ENCODE results near the gene SRPX. TPM values are rescaled to one million over a fixed set of nuclear protein-coding genes. Genes with fewer than 3 reads are reported as not detected.
A peak's percentile ranks its signal among the peaks of the same experiment; 100 is the strongest.

SRPX gene
- total and polyA plus RNA-seq, 2 of the 13 experiments (the other 11 are each of a cell fraction or from before 2014, with no cell fraction given): 0.30 TPM; not detected in 1

GRCh38 chrX:38260231-38260630, 39.6 kb upstream of the SRPX start (continued):
- TF ChIP-seq, protein P1, sequence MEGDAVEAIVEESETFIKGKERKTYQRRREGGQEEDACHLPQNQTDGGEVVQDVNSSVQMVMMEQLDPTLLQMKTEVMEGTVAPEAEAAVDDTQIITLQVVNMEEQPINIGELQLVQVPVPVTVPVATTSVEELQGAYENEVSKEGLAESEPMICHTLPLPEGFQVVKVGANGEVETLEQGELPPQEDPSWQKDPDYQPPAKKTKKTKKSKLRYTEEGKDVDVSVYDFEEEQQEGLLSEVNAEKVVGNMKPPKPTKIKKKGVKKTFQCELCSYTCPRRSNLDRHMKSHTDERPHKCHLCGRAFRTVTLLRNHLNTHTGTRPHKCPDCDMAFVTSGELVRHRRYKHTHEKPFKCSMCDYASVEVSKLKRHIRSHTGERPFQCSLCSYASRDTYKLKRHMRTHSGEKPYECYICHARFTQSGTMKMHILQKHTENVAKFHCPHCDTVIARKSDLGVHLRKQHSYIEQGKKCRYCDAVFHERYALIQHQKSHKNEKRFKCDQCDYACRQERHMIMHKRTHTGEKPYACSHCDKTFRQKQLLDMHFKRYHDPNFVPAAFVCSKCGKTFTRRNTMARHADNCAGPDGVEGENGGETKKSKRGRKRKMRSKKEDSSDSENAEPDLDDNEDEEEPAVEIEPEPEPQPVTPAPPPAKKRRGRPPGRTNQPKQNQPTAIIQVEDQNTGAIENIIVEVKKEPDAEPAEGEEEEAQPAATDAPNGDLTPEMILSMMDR (CRISPR knock-in tag; IDR thresholded peaks at IDR 0.05): peak; percentile 63
- TF ChIP-seq STAG1 (CRISPR knock-in tag; IDR thresholded peaks at IDR 0.05) (peak; percentile 50), SMC3 (IDR thresholded peaks at IDR 0.05; ENCODE audit: low read length) (peak; percentile 24; the same call in 1 of the 2 replicates)

GRCh38 chrX:38256019-38256418, 35.3 kb upstream of the SRPX start:
- Histone ChIP-seq H4K20me1 (ENCODE audit: insufficient read depth, low read length) (no peaks in the 10 kb centered on the region), H3K36me3 (replicated peaks in 1 of 2; ENCODE audit: control insufficient read depth in 1 of 2, insufficient read depth in 2 of 2, low read length in 2 of 2) (no peaks in the 10 kb centered on the region), H3K4me3 (replicated peaks in 1 of 3; ENCODE audit: insufficient read depth in 1 of 3, low read depth in 2 of 3, low read length in 3 of 3) (no peak overlapping the region), H3K79me2 (ENCODE audit: insufficient read depth, low read length) (no peaks in the 10 kb centered on the region), H3K27me3 (ENCODE audit: control insufficient read depth in 1 of 2, insufficient read depth in 2 of 2, low read length in 2 of 2) (no peaks in the 10 kb centered on the region), H3K27ac (ENCODE audit: extremely low read length, insufficient read depth, low read length) (no peak overlapping the region), H3K4me1 (ENCODE audit: insufficient read depth, low read length) (no peaks in the 10 kb centered on the region), H2AFZ (ENCODE audit: low read length) (no peak overlapping the region), H3K9me3 (ENCODE audit: low read length) (no peaks in the 10 kb centered on the region), H3K9ac (ENCODE audit: insufficient read depth, low read depth, low read length) (no peak overlapping the region), H3K4me2 (ENCODE audit: low read depth, low read length) (no peak overlapping the region)
- ATAC-seq (no peak), FAIRE-seq (no peak), DNase-seq (ENCODE audit: low spot score) (no peak)
- BruUV-seq (replicated peaks): no TSS peak
- in situ Hi-C loops (cut with HindIII; ENCODE audit: extremely low pct_ligation_motif_present, low pct_unique_long_range_greater_than_20kb): no loop called here
- intact Hi-C loops (cut with micrococcal nuclease; ENCODE audit: unreplicated experiment): no loop called here
- ChIA-PET CTCF (ENCODE audit: low intra/inter-chr PET ratio, low total read pairs) (no interaction called here), POLR2A (no interaction called here)
- WGBS (ENCODE audit: low lambda C conversion rate): no CpG with 5 or more reads among the region's 30 CpGs
- TF ChIP-seq DRAP1 (CRISPR knock-in tag; IDR thresholded peaks at IDR 0.05) (no peak), HNRNPL (IDR thresholded peaks at IDR 0.05; ENCODE audit: low read depth, low read length) (no peak), SNRNP70 (IDR thresholded peaks at IDR 0.05; ENCODE audit: low read depth, low read length) (no peak), GATAD1 (CRISPR knock-in tag; IDR thresholded peaks at IDR 0.05) (no peak), TSC22D2 (CRISPR knock-in tag; IDR thresholded peaks at IDR 0.05; ENCODE audit: borderline replicate concordance) (no peak), EZH2 (conservative IDR thresholded peaks at IDR 0.05; ENCODE audit: low read depth, low read length) (no peak), ZNF230 (CRISPR knock-in tag; IDR thresholded peaks at IDR 0.05) (no peak), ZNF292 (CRISPR knock-in tag; IDR thresholded peaks at IDR 0.05; ENCODE audit: borderline replicate concordance, low read depth) (no peak), CEBPZ (IDR thresholded peaks at IDR 0.05; ENCODE audit: low read length) (no peak), KDM5B (CRISPR knock-in tag; IDR thresholded peaks at IDR 0.05; ENCODE audit: borderline replicate concordance) (no peak)
- TF ChIP-seq, protein P2, sequence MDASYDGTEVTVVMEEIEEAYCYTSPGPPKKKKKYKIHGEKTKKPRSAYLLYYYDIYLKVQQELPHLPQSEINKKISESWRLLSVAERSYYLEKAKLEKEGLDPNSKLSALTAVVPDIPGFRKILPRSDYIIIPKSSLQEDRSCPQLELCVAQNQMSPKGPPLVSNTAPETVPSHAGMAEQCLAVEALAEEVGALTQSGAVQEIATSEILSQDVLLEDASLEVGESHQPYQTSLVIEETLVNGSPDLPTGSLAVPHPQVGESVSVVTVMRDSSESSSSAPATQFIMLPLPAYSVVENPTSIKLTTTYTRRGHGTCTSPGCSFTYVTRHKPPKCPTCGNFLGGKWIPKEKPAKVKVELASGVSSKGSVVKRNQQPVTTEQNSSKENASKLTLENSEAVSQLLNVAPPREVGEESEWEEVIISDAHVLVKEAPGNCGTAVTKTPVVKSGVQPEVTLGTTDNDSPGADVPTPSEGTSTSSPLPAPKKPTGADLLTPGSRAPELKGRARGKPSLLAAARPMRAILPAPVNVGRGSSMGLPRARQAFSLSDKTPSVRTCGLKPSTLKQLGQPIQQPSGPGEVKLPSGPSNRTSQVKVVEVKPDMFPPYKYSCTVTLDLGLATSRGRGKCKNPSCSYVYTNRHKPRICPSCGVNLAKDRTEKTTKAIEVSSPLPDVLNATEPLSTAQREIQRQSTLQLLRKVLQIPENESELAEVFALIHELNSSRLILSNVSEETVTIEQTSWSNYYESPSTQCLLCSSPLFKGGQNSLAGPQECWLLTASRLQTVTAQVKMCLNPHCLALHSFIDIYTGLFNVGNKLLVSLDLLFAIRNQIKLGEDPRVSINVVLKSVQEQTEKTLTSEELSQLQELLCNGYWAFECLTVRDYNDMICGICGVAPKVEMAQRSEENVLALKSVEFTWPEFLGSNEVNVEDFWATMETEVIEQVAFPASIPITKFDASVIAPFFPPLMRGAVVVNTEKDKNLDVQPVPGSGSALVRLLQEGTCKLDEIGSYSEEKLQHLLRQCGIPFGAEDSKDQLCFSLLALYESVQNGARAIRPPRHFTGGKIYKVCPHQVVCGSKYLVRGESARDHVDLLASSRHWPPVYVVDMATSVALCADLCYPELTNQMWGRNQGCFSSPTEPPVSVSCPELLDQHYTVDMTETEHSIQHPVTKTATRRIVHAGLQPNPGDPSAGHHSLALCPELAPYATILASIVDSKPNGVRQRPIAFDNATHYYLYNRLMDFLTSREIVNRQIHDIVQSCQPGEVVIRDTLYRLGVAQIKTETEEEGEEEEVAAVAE (CRISPR knock-in tag; IDR thresholded peaks at IDR 0.05; ENCODE audit: borderline replicate concordance): no peak
